H9 (cell line): ENCODE results near the gene MYMX. TPM values are rescaled to one million over a fixed set of nuclear protein-coding genes. Genes with fewer than 3 reads are reported as not detected.

Experiments used
- DNase-seq: peaks from one replicate; pipeline ENCODE4 v3.0.0-alpha.2; 2017
- H2AFZ ChIP-seq: one replicate; pipeline ENCODE4 v1.6.1; 2013; ENCODE audit warnings: mild to moderate bottlenecking, low read length, control low read depth, moderate library complexity
- H2AK5ac ChIP-seq: 2 replicates; pipeline ENCODE4 v1.6.1; 2013; ENCODE audit warnings: low read length, control low read depth, mixed read lengths; ENCODE audit not compliant: insufficient read length
- H2BK120ac ChIP-seq: one replicate; pipeline ENCODE4 v1.6.1; 2013; ENCODE audit warnings: low read depth, mild to moderate bottlenecking, low read length, control low read depth, inconsistent platforms; ENCODE audit not compliant: poor library complexity, severe bottlenecking
- H2BK12ac ChIP-seq: 2 replicates; pipeline ENCODE4 v1.6.1; 2013; ENCODE audit warnings: low read length, control low read depth, mixed read lengths, low read depth; ENCODE audit not compliant: insufficient read length
- H2BK15ac ChIP-seq: 2 replicates; pipeline ENCODE4 v1.6.1; 2013; ENCODE audit warnings: low read depth, low read length, control low read depth
- H2BK20ac ChIP-seq: one replicate; pipeline ENCODE4 v1.6.1; 2013; ENCODE audit warnings: low read depth, mild to moderate bottlenecking, low read length, control low read depth, inconsistent platforms; ENCODE audit not compliant: poor library complexity, severe bottlenecking
- H2BK5ac ChIP-seq: 2 replicates; pipeline ENCODE4 v1.6.1; 2013; ENCODE audit warnings: low read length, control low read depth, mixed read lengths; ENCODE audit not compliant: insufficient read length
- H3K14ac ChIP-seq: 2 replicates; pipeline ENCODE4 v1.6.1; 2013; ENCODE audit warnings: low read length, control low read depth; ENCODE audit not compliant: insufficient read depth
- H3K18ac ChIP-seq: 2 replicates; pipeline ENCODE4 v1.6.1; 2013; ENCODE audit warnings: low read depth, mild to moderate bottlenecking, mixed read lengths, low read length, control low read depth; ENCODE audit not compliant: insufficient read length
- H3K23ac ChIP-seq: 2 replicates; pipeline ENCODE4 v1.6.1; 2013; ENCODE audit warnings: low read length, control low read depth, mixed read lengths, low read depth; ENCODE audit not compliant: insufficient read length
- H3K23me2 ChIP-seq: 2 replicates; pipeline ENCODE4 v1.6.1; 2013; ENCODE audit warnings: low read depth, mild to moderate bottlenecking, mixed read lengths, low read length, control low read depth; ENCODE audit not compliant: insufficient read length, poor library complexity, severe bottlenecking
- H3K27ac ChIP-seq: 2 replicates; pipeline ENCODE4 v1.5.1; 2013; ENCODE audit warnings: low read length, control low read depth, mixed read lengths, low read depth; ENCODE audit not compliant: insufficient read length
- H3K27me3 ChIP-seq: 2 replicates; pipeline ENCODE4 v1.6.1; 2013; ENCODE audit warnings: low read length, control low read depth, inconsistent platforms; ENCODE audit not compliant: insufficient read depth
- H3K4ac ChIP-seq: 2 replicates; pipeline ENCODE4 v1.6.1; 2013; ENCODE audit warnings: low read depth, mild to moderate bottlenecking, control low read depth, inconsistent platforms, low read length, moderate library complexity
- H3K4me1 ChIP-seq: 2 replicates; pipeline ENCODE4 v1.6.1; 2013; ENCODE audit warnings: low read length, control low read depth, inconsistent platforms; ENCODE audit not compliant: insufficient read depth
- H3K4me2 ChIP-seq: 2 replicates; pipeline ENCODE4 v1.6.1; 2013; ENCODE audit warnings: low read length, control low read depth, mixed read lengths; ENCODE audit not compliant: insufficient read length, insufficient read depth
- H3K56ac ChIP-seq: 2 replicates; pipeline ENCODE4 v1.6.1; 2013; ENCODE audit warnings: low read depth, mild to moderate bottlenecking, mixed read lengths, low read length, control low read depth; ENCODE audit not compliant: insufficient read length
- H3K79me1 ChIP-seq: 2 replicates; pipeline ENCODE4 v1.6.1; 2013; ENCODE audit warnings: low read depth, mild to moderate bottlenecking, moderate library complexity, low read length, control low read depth, inconsistent platforms; ENCODE audit not compliant: insufficient read depth, poor library complexity, severe bottlenecking
- H3K79me2 ChIP-seq: 2 replicates; pipeline ENCODE4 v1.6.1; 2013; ENCODE audit warnings: low read length, control low read depth, inconsistent platforms; ENCODE audit not compliant: insufficient read depth
- H3K9ac ChIP-seq: 2 replicates; pipeline ENCODE4 v1.6.1; 2013; ENCODE audit warnings: low read length, control low read depth, mixed read lengths; ENCODE audit not compliant: insufficient read length; ENCODE audit errors: extremely low read depth
- H3K9me3 ChIP-seq: one replicate; pipeline ENCODE4 v1.6.1; 2013; ENCODE audit warnings: low read depth, low read length, inconsistent platforms; ENCODE audit not compliant: control insufficient read depth
- H3T11ph ChIP-seq: one replicate; pipeline ENCODE4 v1.6.1; 2013; ENCODE audit warnings: mild to moderate bottlenecking, low read length, control low read depth, inconsistent platforms
- H4K20me1 ChIP-seq: one replicate; pipeline ENCODE4 v1.6.1; 2013; ENCODE audit not compliant: control insufficient read depth, insufficient read length, insufficient read depth
- H4K5ac ChIP-seq: 2 replicates; pipeline ENCODE4 v1.6.1; 2013; ENCODE audit warnings: low read depth, mild to moderate bottlenecking, mixed read lengths, low read length, control low read depth; ENCODE audit not compliant: insufficient read length
- H4K8ac ChIP-seq: replicated peaks from 2 replicates; pipeline ENCODE4 v1.6.1; 2013; ENCODE audit warnings: low read length, control low read depth, mixed read lengths, low read depth; ENCODE audit not compliant: insufficient read length
- H4K91ac ChIP-seq: 2 replicates; pipeline ENCODE4 v1.6.1; 2013; ENCODE audit warnings: low read depth, mild to moderate bottlenecking, moderate library complexity, mixed read lengths, low read length, control low read depth; ENCODE audit not compliant: insufficient read length
- H3K27ac Mint-ChIP-seq, 3 experiments: 2 replicates in 2 of 3; 3 replicates in 1 of 3; pipeline ENCODE4 v1.8.0; 2020 to 2021; ENCODE audit warnings: mixed read lengths in 3 of 3, mild to moderate bottlenecking in 1 of 3, moderate library complexity in 1 of 3
- H3K27me3 Mint-ChIP-seq: 2 replicates; pipeline ENCODE4 v1.8.0; 2021; ENCODE audit warnings: low read depth, mild to moderate bottlenecking, moderate library complexity, mixed read lengths
- H3K36me3 Mint-ChIP-seq, 3 experiments: 2 replicates in 2 of 3; 3 replicates in 1 of 3; pipeline ENCODE4 v1.8.0; 2020 to 2021; ENCODE audit warnings: low read depth in 3 of 3, mixed read lengths in 3 of 3; ENCODE audit not compliant: insufficient read depth in 1 of 3
- H3K4me1 Mint-ChIP-seq, 2 experiments: 2 replicates each; pipeline ENCODE4 v1.8.0; 2020; ENCODE audit warnings: mixed read lengths in 2 of 2
- H3K4me3 Mint-ChIP-seq, 2 experiments: 2 replicates in 1 of 2; 3 replicates in 1 of 2; pipeline ENCODE4 v1.8.0; 2020 to 2021; ENCODE audit warnings: mild to moderate bottlenecking in 2 of 2, mixed read lengths in 2 of 2, moderate library complexity in 1 of 2
- H3K9me3 Mint-ChIP-seq, 2 experiments: 2 replicates in 1 of 2; 3 replicates in 1 of 2; pipeline ENCODE4 v1.8.0; 2020; ENCODE audit warnings: mild to moderate bottlenecking in 2 of 2, mixed read lengths in 2 of 2, moderate library complexity in 1 of 2
- WGBS: extraction: QIAGEN DNeasy Blood & Tissue Kit; methylation state at CpG from one replicate; pipeline ENCODE4 v1.1.7; 2013; ENCODE audit warnings: missing lambda C conversion rate, low lambda C conversion rate, mixed read lengths; ENCODE audit not compliant: insufficient read length; ENCODE audit errors: extremely low coverage; 5-methylcytosine and 5-hydroxymethylcytosine counted together
- total RNA-seq: library from RNA; stranded (reverse); gene quantifications from 2 replicates; pipeline ENCODE4 v1.2.1, GENCODE V29; 2021
- TF ChIP-seq, protein P1 (sequence below): fragments of 200-600 bp; sonication (generic); conservative IDR thresholded peaks from 3 replicates; pipeline ENCODE4 v1.8.0; 2021; ENCODE audit warnings: antibody characterized with exemption, mild to moderate bottlenecking

The MYMX gene
- total RNA-seq, 1 experiment from 2014 or later: 1.1 TPM

DNA sequence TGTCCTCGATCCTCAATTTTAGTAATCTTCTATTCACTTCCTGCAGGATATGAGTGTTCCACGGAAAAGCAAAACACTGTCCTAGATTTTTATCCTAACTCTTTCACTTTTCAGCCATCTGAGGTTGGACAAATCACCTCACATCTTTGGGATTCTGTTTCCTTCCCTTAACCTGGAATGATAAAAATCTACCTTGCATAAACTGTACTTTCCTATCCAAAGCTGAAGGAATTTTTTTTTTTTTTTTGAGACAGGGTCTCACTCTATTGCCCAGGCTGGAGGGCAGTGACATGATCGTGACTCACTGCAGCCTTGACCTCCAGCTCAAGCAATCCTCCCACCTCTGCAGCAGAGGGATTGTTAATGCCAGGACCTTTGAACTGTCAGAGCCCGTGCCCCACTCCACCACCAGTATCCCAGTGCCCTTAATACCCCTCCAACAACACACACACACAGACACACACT, 37.6 kb upstream of the MYMX start:
- no peak overlapping the region for H2BK12ac ChIP-seq
- Mint-ChIP-seq H3K9me3 (no peaks in the 10 kb centered on the region), H3K27me3 (no peaks in the 10 kb centered on the region; the same call in 1 of the 2 replicates), H3K36me3 (no peaks in the 10 kb centered on the region; a peak in 1 of 7 replicates), H3K4me1 (peaks cover 14 to 16% of the 10 kb centered on the region in 2 experiments), H3K27ac (0 out of 7 replicates have a peak overlapping the region, but pooled peaks of 2 of the 3 experiments have one; percentile 3 to 4), H3K4me3 (no peak overlapping the region)
- no peak overlapping the region for H3K23ac ChIP-seq
- no peak overlapping the region for H3K9ac ChIP-seq
- no peak overlapping the region for H2BK5ac ChIP-seq
- no peak overlapping the region for H3K56ac ChIP-seq
- H2BK20ac ChIP-seq: no peak overlapping the region
- no peaks in the 10 kb centered on the region for H3K79me2 ChIP-seq
- H4K20me1 ChIP-seq: no peaks in the 10 kb centered on the region
- H3K79me1 ChIP-seq: no peaks in the 10 kb centered on the region
- H2BK15ac ChIP-seq: no peak overlapping the region
- H2AK5ac ChIP-seq: no peak overlapping the region
- H3K18ac ChIP-seq: no peak overlapping the region
- H3K4me1 ChIP-seq: peaks cover 4% of the 10 kb centered on the region; the same call in 1 of the 2 replicates
- no CpG with 5 or more reads among the region's 4 CpGs for WGBS
- no peak overlapping the region for H2AFZ ChIP-seq
- H3K14ac ChIP-seq: no peak overlapping the region
- TF ChIP-seq, protein P1, sequence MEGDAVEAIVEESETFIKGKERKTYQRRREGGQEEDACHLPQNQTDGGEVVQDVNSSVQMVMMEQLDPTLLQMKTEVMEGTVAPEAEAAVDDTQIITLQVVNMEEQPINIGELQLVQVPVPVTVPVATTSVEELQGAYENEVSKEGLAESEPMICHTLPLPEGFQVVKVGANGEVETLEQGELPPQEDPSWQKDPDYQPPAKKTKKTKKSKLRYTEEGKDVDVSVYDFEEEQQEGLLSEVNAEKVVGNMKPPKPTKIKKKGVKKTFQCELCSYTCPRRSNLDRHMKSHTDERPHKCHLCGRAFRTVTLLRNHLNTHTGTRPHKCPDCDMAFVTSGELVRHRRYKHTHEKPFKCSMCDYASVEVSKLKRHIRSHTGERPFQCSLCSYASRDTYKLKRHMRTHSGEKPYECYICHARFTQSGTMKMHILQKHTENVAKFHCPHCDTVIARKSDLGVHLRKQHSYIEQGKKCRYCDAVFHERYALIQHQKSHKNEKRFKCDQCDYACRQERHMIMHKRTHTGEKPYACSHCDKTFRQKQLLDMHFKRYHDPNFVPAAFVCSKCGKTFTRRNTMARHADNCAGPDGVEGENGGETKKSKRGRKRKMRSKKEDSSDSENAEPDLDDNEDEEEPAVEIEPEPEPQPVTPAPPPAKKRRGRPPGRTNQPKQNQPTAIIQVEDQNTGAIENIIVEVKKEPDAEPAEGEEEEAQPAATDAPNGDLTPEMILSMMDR: no peak
- no peak overlapping the region for H3T11ph ChIP-seq
- no peak for DNase-seq
- no peaks in the 10 kb centered on the region for H3K9me3 ChIP-seq
- no peak overlapping the region for H3K4ac ChIP-seq
- H3K27me3 ChIP-seq: no peaks in the 10 kb centered on the region
- no peak overlapping the region for H3K4me2 ChIP-seq
- no peak overlapping the region for H2BK120ac ChIP-seq
- H4K8ac ChIP-seq: no peak overlapping the region
- no peak overlapping the region for H4K91ac ChIP-seq
- H3K23me2 ChIP-seq: no peaks in the 10 kb centered on the region
- H3K27ac ChIP-seq: no peak overlapping the region
- no peak overlapping the region for H4K5ac ChIP-seq
